Measurements from ENCODE around the gene CTU1.
A peak's percentile ranks its signal among the peaks of the same experiment; 100 is the strongest.

The CTU1 gene

GRCh38 chr19:51142119-51142518 lies 33.9 kb upstream of the CTU1 start, which contains the start of gene SIGLEC7:
Gene SIGLEC7 (plus strand): TSS chr19:51142301. CDS start chr19:51142370, 69 bp downstream.
- Histone ChIP-seq H3K4me3 (ENCODE audit: low read depth, low read length) (no peak within 1 kb of the TSS), H3K9me3 (ENCODE audit: control insufficient read depth, insufficient read depth, low read length) (no peaks in the 10 kb centered on the region), H3K27me3 (ENCODE audit: control insufficient read depth, insufficient read depth, low read length) (no peaks in the 10 kb centered on the region), H3K9ac (ENCODE audit: low read depth, low read length) (no peak within 1 kb of the TSS), H3K36me3 (ENCODE audit: control insufficient read depth, insufficient read depth, low read length) (no peaks in the 10 kb centered on the region), H3K27ac (ENCODE audit: low read depth, low read length) (no peak within 1 kb of the TSS), H3K4me1 (ENCODE audit: control insufficient read depth, insufficient read depth, low read length) (peaks cover 9% of the 10 kb centered on the region)

- Histone ChIP-seq H3K4me1 (ENCODE audit: control insufficient read depth, insufficient read depth, low read length) (peaks cover 9% of the 10 kb centered on the region), H3K9ac (ENCODE audit: low read depth, low read length) (no peak overlapping the region), H3K27me3 (ENCODE audit: control insufficient read depth, insufficient read depth, low read length) (no peaks in the 10 kb centered on the region), H3K36me3 (ENCODE audit: control insufficient read depth, insufficient read depth, low read length) (no peaks in the 10 kb centered on the region), H3K4me3 (ENCODE audit: low read depth, low read length) (no peak overlapping the region), H3K9me3 (ENCODE audit: control insufficient read depth, insufficient read depth, low read length) (no peaks in the 10 kb centered on the region), H3K27ac (ENCODE audit: low read depth, low read length) (no peak overlapping the region)
Measured at GRCh38 chr19:51141181-51141580, 33.0 kb upstream of the CTU1 start.

GRCh38 chr19:51140441-51140840 lies 32.2 kb upstream of the CTU1 start:
- no peaks in the 10 kb centered on the region for H3K9me3 ChIP-seq (ENCODE audit: control insufficient read depth, insufficient read depth, low read length)

GRCh38 chr19:51139299-51140014 lies 31.2 kb upstream of the CTU1 start:
- Histone ChIP-seq H3K9ac (ENCODE audit: low read depth, low read length) (no peak overlapping the region), H3K4me1 (ENCODE audit: control insufficient read depth, insufficient read depth, low read length) (peaks cover 9% of the 10 kb centered on the region), H3K27me3 (ENCODE audit: control insufficient read depth, insufficient read depth, low read length) (no peaks in the 10 kb centered on the region)

More at GRCh38 chr19:51140441-51140840, 32.2 kb upstream of the CTU1 start:
- peak overlapping the region; percentile 42 for H3K4me3 ChIP-seq (ENCODE audit: low read depth, low read length)
- no peaks in the 10 kb centered on the region for H3K36me3 ChIP-seq (ENCODE audit: control insufficient read depth, insufficient read depth, low read length)
- H3K27me3 ChIP-seq (ENCODE audit: control insufficient read depth, insufficient read depth, low read length) = no peaks in the 10 kb centered on the region
- H3K9ac ChIP-seq (ENCODE audit: low read depth, low read length) = no peak overlapping the region
- H3K4me1 ChIP-seq (ENCODE audit: control insufficient read depth, insufficient read depth, low read length) = peaks cover 9% of the 10 kb centered on the region
- H3K27ac ChIP-seq (ENCODE audit: low read depth, low read length) = no peak overlapping the region

GRCh38 chr19:51138549-51138979 lies 30.4 kb upstream of the CTU1 start:
- no peak overlapping the region for H3K9ac ChIP-seq (ENCODE audit: low read depth, low read length)
- H3K27me3 ChIP-seq (ENCODE audit: control insufficient read depth, insufficient read depth, low read length) = no peaks in the 10 kb centered on the region
- peaks cover 9% of the 10 kb centered on the region for H3K4me1 ChIP-seq (ENCODE audit: control insufficient read depth, insufficient read depth, low read length)
- H3K4me3 ChIP-seq (ENCODE audit: low read depth, low read length) = no peak overlapping the region
- no peaks in the 10 kb centered on the region for H3K36me3 ChIP-seq (ENCODE audit: control insufficient read depth, insufficient read depth, low read length)
- no peaks in the 10 kb centered on the region for H3K9me3 ChIP-seq (ENCODE audit: control insufficient read depth, insufficient read depth, low read length)
- H3K27ac ChIP-seq (ENCODE audit: low read depth, low read length) = no peak overlapping the region

More at GRCh38 chr19:51139299-51140014, 31.2 kb upstream of the CTU1 start:
- Histone ChIP-seq H3K36me3 (ENCODE audit: control insufficient read depth, insufficient read depth, low read length) (no peaks in the 10 kb centered on the region), H3K9me3 (ENCODE audit: control insufficient read depth, insufficient read depth, low read length) (no peaks in the 10 kb centered on the region), H3K27ac (ENCODE audit: low read depth, low read length) (no peak overlapping the region), H3K4me3 (ENCODE audit: low read depth, low read length) (no peak overlapping the region)

GRCh38 chr19:51137792-51138425 lies 29.7 kb upstream of the CTU1 start:
- H3K9ac ChIP-seq (ENCODE audit: low read depth, low read length) = no peak overlapping the region
- no peaks in the 10 kb centered on the region for H3K36me3 ChIP-seq (ENCODE audit: control insufficient read depth, insufficient read depth, low read length)
- peaks cover 9% of the 10 kb centered on the region for H3K4me1 ChIP-seq (ENCODE audit: control insufficient read depth, insufficient read depth, low read length)
- no peaks in the 10 kb centered on the region for H3K9me3 ChIP-seq (ENCODE audit: control insufficient read depth, insufficient read depth, low read length)
- H3K4me3 ChIP-seq (ENCODE audit: low read depth, low read length) = no peak overlapping the region
- no peak overlapping the region for H3K27ac ChIP-seq (ENCODE audit: low read depth, low read length)
- no peaks in the 10 kb centered on the region for H3K27me3 ChIP-seq (ENCODE audit: control insufficient read depth, insufficient read depth, low read length)

- Histone ChIP-seq H3K27me3 (ENCODE audit: control insufficient read depth, insufficient read depth, low read length) (no peaks in the 10 kb centered on the region), H3K36me3 (ENCODE audit: control insufficient read depth, insufficient read depth, low read length) (no peaks in the 10 kb centered on the region), H3K9ac (ENCODE audit: low read depth, low read length) (no peak overlapping the region), H3K4me1 (ENCODE audit: control insufficient read depth, insufficient read depth, low read length) (peaks cover 9% of the 10 kb centered on the region), H3K9me3 (ENCODE audit: control insufficient read depth, insufficient read depth, low read length) (no peaks in the 10 kb centered on the region), H3K4me3 (ENCODE audit: low read depth, low read length) (no peak overlapping the region), H3K27ac (ENCODE audit: low read depth, low read length) (no peak overlapping the region)
Measured at GRCh38 chr19:51136851-51137551, 28.8 kb upstream of the CTU1 start.

- H3K9me3 ChIP-seq (ENCODE audit: control insufficient read depth, insufficient read depth, low read length) = no peaks in the 10 kb centered on the region
- no peaks in the 10 kb centered on the region for H3K27me3 ChIP-seq (ENCODE audit: control insufficient read depth, insufficient read depth, low read length)
- no peaks in the 10 kb centered on the region for H3K36me3 ChIP-seq (ENCODE audit: control insufficient read depth, insufficient read depth, low read length)
- no peak overlapping the region for H3K9ac ChIP-seq (ENCODE audit: low read depth, low read length)
- peaks cover 6% of the 10 kb centered on the region for H3K4me1 ChIP-seq (ENCODE audit: control insufficient read depth, insufficient read depth, low read length)
- H3K4me3 ChIP-seq (ENCODE audit: low read depth, low read length) = no peak overlapping the region
- H3K27ac ChIP-seq (ENCODE audit: low read depth, low read length) = no peak overlapping the region
Measured at GRCh38 chr19:51135986-51136762, 28.0 kb upstream of the CTU1 start.

- H3K36me3 ChIP-seq (ENCODE audit: control insufficient read depth, insufficient read depth, low read length) = no peaks in the 10 kb centered on the region
- H3K27me3 ChIP-seq (ENCODE audit: control insufficient read depth, insufficient read depth, low read length) = no peaks in the 10 kb centered on the region; the same call in 1 of the 2 replicates
- no peaks in the 10 kb centered on the region for H3K4me1 ChIP-seq (ENCODE audit: control insufficient read depth, insufficient read depth, low read length)
- H3K9ac ChIP-seq (ENCODE audit: low read depth, low read length) = no peak overlapping the region
- H3K4me3 ChIP-seq (ENCODE audit: low read depth, low read length) = no peak overlapping the region
- H3K9me3 ChIP-seq (ENCODE audit: control insufficient read depth, insufficient read depth, low read length) = no peaks in the 10 kb centered on the region
- no peak overlapping the region for H3K27ac ChIP-seq (ENCODE audit: low read depth, low read length)
Measured at GRCh38 chr19:51135004-51135403, 26.8 kb upstream of the CTU1 start.

GRCh38 chr19:51131780-51132680 lies 23.8 kb upstream of the CTU1 start:
- no peaks in the 10 kb centered on the region; the same call in 1 of the 2 replicates for H3K27me3 ChIP-seq (ENCODE audit: control insufficient read depth, insufficient read depth, low read length)
- no peak overlapping the region for H3K27ac ChIP-seq (ENCODE audit: low read depth, low read length)

More at GRCh38 chr19:51131780-51132680, 23.8 kb upstream of the CTU1 start:
- Histone ChIP-seq H3K4me3 (ENCODE audit: low read depth, low read length) (no peak overlapping the region), H3K4me1 (ENCODE audit: control insufficient read depth, insufficient read depth, low read length) (no peaks in the 10 kb centered on the region), H3K9me3 (ENCODE audit: control insufficient read depth, insufficient read depth, low read length) (no peaks in the 10 kb centered on the region), H3K36me3 (ENCODE audit: control insufficient read depth, insufficient read depth, low read length) (no peaks in the 10 kb centered on the region), H3K9ac (ENCODE audit: low read depth, low read length) (no peak overlapping the region)

All from HUES48 (cell line).